Activated CD8-positive, alpha-beta T cell treated with anti-CD3 and anti-CD28 coated beads for 36 hours (primary cell): Measurements from ENCODE around the gene COA3. TPM values are rescaled to one million over a fixed set of nuclear protein-coding genes. Genes with fewer than 3 reads are reported as not detected.

ENCODE experiments used
- ATAC-seq: fragments of 200-7000 bp; cut with Tn5 transposase; one replicate; pipeline ENCODE4 v1.10.0; 2021; ENCODE audit warnings: mild to moderate bottlenecking, moderate library complexity
- CTCF ChIA-PET: fragments of 350-600 bp; sonication (Branson Sonifier 250); formaldehyde crosslinking; loops from one replicate; lab custom pipeline; 2021; ENCODE audit warnings: antibody characterized with exemption; lab: Charles Lee
- POLR2A ChIA-PET: fragments of 350-600 bp; sonication (Branson Sonifier 250); formaldehyde crosslinking; loops from one replicate; lab custom pipeline; 2021; ENCODE audit warnings: antibody characterized with exemption; lab: Charles Lee
- DNase-seq: peaks from one replicate; pipeline ENCODE4 v3.0.0-alpha.2; 2020
- H3K27ac Mint-ChIP-seq: one replicate; pipeline ENCODE4 v1.8.0; 2021; ENCODE audit warnings: mild to moderate bottlenecking, mixed read lengths
- H3K27me3 Mint-ChIP-seq: one replicate; pipeline ENCODE4 v1.8.0; 2021; ENCODE audit warnings: mixed read lengths
- H3K36me3 Mint-ChIP-seq: one replicate; pipeline ENCODE4 v1.8.0; 2021; ENCODE audit warnings: low read depth, mixed read lengths
- H3K4me1 Mint-ChIP-seq: one replicate; pipeline ENCODE4 v1.8.0; 2021; ENCODE audit warnings: low read depth, mixed read lengths
- H3K4me3 Mint-ChIP-seq: one replicate; pipeline ENCODE4 v1.8.0; 2021; ENCODE audit warnings: mild to moderate bottlenecking, moderate library complexity, mixed read lengths
- H3K9me3 Mint-ChIP-seq: one replicate; pipeline ENCODE4 v1.8.0; 2021; ENCODE audit warnings: mixed read lengths
- CTCF ChIP-seq: fragments of 200-600 bp; IDR thresholded peaks from one replicate; pipeline ENCODE4 v1.8.0; 2022; ENCODE audit warnings: antibody characterized with exemption, mild to moderate bottlenecking
- intact Hi-C: fragments of 100-400 bp; cut with micrococcal nuclease; formaldehyde crosslinking; loops from one replicate; pipeline ENCODE4 v1.10.0; 2022
- total RNA-seq, 2 experiments: library from RNA; stranded (reverse); gene quantifications; one replicate each; pipeline ENCODE4 v1.2.3, GENCODE V29; 2021

Gene COA3
- 10 to 100 TPM; 24.9 to 27.9 TPM for total RNA-seq

GRCh38 chr17:42798383-42799380, at the start of gene COA3, which contains the start of gene CNTD1:
Gene COA3 (minus strand): TSS chr17:42798704. CDS start chr17:42798681, 23 bp downstream.
Gene CNTD1 (plus strand): TSS chr17:42798861. CDS start chr17:42799068, 207 bp downstream.
- DNase-seq: peak; percentile 91
- intact Hi-C loops: no loop called here
- H3K4me3 Mint-ChIP-seq: peak within 1 kb of the TSS; percentile 92
- peak within 1 kb of the TSS; percentile 78 for H3K27ac Mint-ChIP-seq
- POLR2A ChIA-PET: interaction anchor here (0.6 to 1.8 kb wide), 7 partner anchors 15 to 1079 kb away, joined by 3 to 4 read pairs (median 3); partner anchors contain the start of gene AARSD1
- ATAC-seq: peak; percentile 100
- TF ChIP-seq CTCF: no peak
- peaks cover 10% of the 10 kb centered on the region for H3K36me3 Mint-ChIP-seq
- H3K9me3 Mint-ChIP-seq: peaks cover 2% of the 10 kb centered on the region
- H3K4me1 Mint-ChIP-seq: peaks cover 16% of the 10 kb centered on the region
- H3K27me3 Mint-ChIP-seq: no peaks in the 10 kb centered on the region
- CTCF ChIA-PET: interaction anchor here (1.0 to 2.3 kb wide), 5 partner anchors 20 to 38 kb away, joined by 3 to 11 read pairs (median 4); partner anchors contain the start of gene VPS25

- Mint-ChIP-seq H3K9me3 (no peaks in the 10 kb centered on the region), H3K27ac (no peak overlapping the region), H3K36me3 (peaks cover 14% of the 10 kb centered on the region), H3K4me3 (no peak overlapping the region), H3K27me3 (no peaks in the 10 kb centered on the region), H3K4me1 (peaks cover 19% of the 10 kb centered on the region)
- POLR2A ChIA-PET: interaction anchor here (0.6 to 1.3 kb wide), 3 partner anchors 14 to 189 kb away, joined by 3 read pairs; partner anchors contain the start of gene TUBG2
- DNase-seq (no peak), ATAC-seq (no peak)
- TF ChIP-seq CTCF: no peak
- intact Hi-C loops: loop anchor here (10.0 kb wide), 2 partner anchors 77 to 147 kb away; partner anchors contain the start of gene RPL27
- CTCF ChIA-PET: interaction anchor here (1.3 kb wide), 1 partner anchor 13 kb away, joined by 3 read pairs; no protein-coding TSS in a partner anchor
Observed at GRCh38 chr17:42848093-42848492, 49.6 kb upstream of the COA3 start.

- no peaks in the 10 kb centered on the region for H3K27me3 Mint-ChIP-seq
- no peak for TF ChIP-seq CTCF
- no peak overlapping the region for H3K4me3 Mint-ChIP-seq
- peak overlapping the region; percentile 2 for H3K27ac Mint-ChIP-seq
- intact Hi-C loops: loop anchor here (10.0 kb wide), 2 partner anchors 78 to 148 kb away; partner anchors contain the start of gene RPL27
- POLR2A ChIA-PET: interaction anchor here (1.3 to 2.9 kb wide), 4 partner anchors 10 to 82 kb away, joined by 3 to 27 read pairs (median 5); partner anchors contain the start of gene PSME3
- ATAC-seq (no peak), DNase-seq (no peak)
- no peaks in the 10 kb centered on the region for H3K9me3 Mint-ChIP-seq
- CTCF ChIA-PET: interaction anchor here (1.2 to 1.7 kb wide), 2 partner anchors 82 to 92 kb away, joined by 5 read pairs; no protein-coding TSS in a partner anchor
- H3K4me1 Mint-ChIP-seq: peaks cover 19% of the 10 kb centered on the region
- H3K36me3 Mint-ChIP-seq: peaks cover 24% of the 10 kb centered on the region
Observed at GRCh38 chr17:42846594-42847280, 48.2 kb upstream of the COA3 start.

- Mint-ChIP-seq H3K36me3 (peaks cover 26% of the 10 kb centered on the region), H3K4me3 (no peak overlapping the region), H3K27me3 (no peaks in the 10 kb centered on the region), H3K4me1 (peaks cover 19% of the 10 kb centered on the region), H3K9me3 (no peaks in the 10 kb centered on the region), H3K27ac (peak overlapping the region; percentile 85)
- no peak for TF ChIP-seq CTCF
- intact Hi-C loops: loop anchor here (10.0 kb wide), 2 partner anchors 79 to 149 kb away; partner anchors contain the start of gene RPL27
- ChIA-PET CTCF (interaction anchor here (1.1 to 1.7 kb wide), 4 partner anchors 28 to 152 kb away, joined by 3 to 6 read pairs (median 5); partner anchors contain the start of gene RPL27), POLR2A (interaction anchor here (0.8 to 2.9 kb wide), 9 partner anchors 9 to 152 kb away, joined by 3 to 27 read pairs (median 3); partner anchors contain the start of genes PSME3 and RPL27)
- DNase-seq (peak; percentile 79), ATAC-seq (peak; percentile 84)
Observed at GRCh38 chr17:42845918-42846593, 47.6 kb upstream of the COA3 start.
